ENCODE results near the gene AMN. TPM values are rescaled to one million over a fixed set of nuclear protein-coding genes. Genes with fewer than 3 reads are reported as not detected.
"Not testable (repeated sequence)": the region's sequence is repeated elsewhere in the genome, so short reads cannot be mapped to it uniquely, and the experiment has no call there.

AMN gene
- total RNA-seq, 2 donors from 2014 or later: 0.21 to 1.0 TPM

- Mint-ChIP-seq H3K36me3 (no peaks in the 10 kb centered on the region), H3K27me3 (no peaks in the 10 kb centered on the region), H3K9me3 (no peaks in the 10 kb centered on the region), H3K27ac (no peak overlapping the region), H3K4me1 (ENCODE audit: low read depth in 2 of 2) (no peaks in the 10 kb centered on the region), H3K4me3 (no peak overlapping the region)
- ATAC-seq (no peak), DNase-seq (ENCODE audit: low spot score) (no peak)
These were observed 31.4 kb upstream of the AMN start for GRCh38 chr14:102891111-102891510.

GRCh38 chr14:102891556-102891955 is 30.9 kb upstream of the AMN start:
- DNase-seq (ENCODE audit: low spot score) (no peak), ATAC-seq (no peak)
- no peaks in the 10 kb centered on the region for H3K36me3 Mint-ChIP-seq
- H3K9me3 Mint-ChIP-seq: no peaks in the 10 kb centered on the region
- H3K4me1 Mint-ChIP-seq (ENCODE audit: low read depth in 2 of 2): no peaks in the 10 kb centered on the region
- H3K4me3 Mint-ChIP-seq: no peak overlapping the region
- no peak overlapping the region for H3K27ac Mint-ChIP-seq
- no peaks in the 10 kb centered on the region for H3K27me3 Mint-ChIP-seq

GRCh38 chr14:102892651-102893050 is 29.8 kb upstream of the AMN start:
- no peak overlapping the region for H3K27ac Mint-ChIP-seq
- ATAC-seq (no peak), DNase-seq (ENCODE audit: low spot score) (no peak)
- no peaks in the 10 kb centered on the region for H3K9me3 Mint-ChIP-seq
- no peak overlapping the region for H3K4me3 Mint-ChIP-seq
- no peaks in the 10 kb centered on the region for H3K36me3 Mint-ChIP-seq
- H3K4me1 Mint-ChIP-seq (ENCODE audit: low read depth in 2 of 2): no peaks in the 10 kb centered on the region
- no peaks in the 10 kb centered on the region for H3K27me3 Mint-ChIP-seq

GRCh38 chr14:102893452-102893851 is 29.0 kb upstream of the AMN start:
- ATAC-seq (no peak), DNase-seq (ENCODE audit: low spot score) (no peak)
- Mint-ChIP-seq H3K36me3 (peaks cover 2% of the 10 kb centered on the region), H3K4me1 (ENCODE audit: low read depth in 2 of 2) (no peaks in the 10 kb centered on the region), H3K27ac (no peak overlapping the region), H3K9me3 (no peaks in the 10 kb centered on the region), H3K27me3 (no peaks in the 10 kb centered on the region), H3K4me3 (no peak overlapping the region)

GRCh38 chr14:102896735-102897134 is 25.7 kb upstream of the AMN start:
- not testable (repeated sequence) for H3K9me3 Mint-ChIP-seq; H3K4me3 Mint-ChIP-seq; ATAC-seq; DNase-seq (ENCODE audit: low spot score); H3K27ac Mint-ChIP-seq; H3K27me3 Mint-ChIP-seq; H3K36me3 Mint-ChIP-seq
- peaks cover 11 to 13% of the 10 kb centered on the region in 2 donors for H3K4me1 Mint-ChIP-seq (ENCODE audit: low read depth in 2 of 2)

GRCh38 chr14:102897299-102898027 is 25.0 kb upstream of the AMN start:
- H3K4me3 Mint-ChIP-seq: no peak overlapping the region

GRCh38 chr14:102898298-102898697 is 24.2 kb upstream of the AMN start:
- no peak for DNase-seq (ENCODE audit: low spot score)
- Mint-ChIP-seq H3K9me3 (no peaks in the 10 kb centered on the region), H3K36me3 (peaks cover 10% of the 10 kb centered on the region), H3K4me3 (no peak overlapping the region), H3K27me3 (no peaks in the 10 kb centered on the region), H3K4me1 (ENCODE audit: low read depth in 2 of 2) (peaks cover 18 to 19% of the 10 kb centered on the region in 2 donors), H3K27ac (no peak overlapping the region)
- no peak for ATAC-seq

More at GRCh38 chr14:102897299-102898027, 25.0 kb upstream of the AMN start:
- peaks cover 6% of the 10 kb centered on the region for H3K36me3 Mint-ChIP-seq
- no peak overlapping the region for H3K27ac Mint-ChIP-seq
- ATAC-seq (no peak), DNase-seq (ENCODE audit: low spot score) (no peak)
- no peaks in the 10 kb centered on the region for H3K27me3 Mint-ChIP-seq
- H3K4me1 Mint-ChIP-seq (ENCODE audit: low read depth in 2 of 2): peaks cover 13 to 14% of the 10 kb centered on the region in 2 donors
- no peaks in the 10 kb centered on the region for H3K9me3 Mint-ChIP-seq

- Mint-ChIP-seq H3K9me3 (no peaks in the 10 kb centered on the region), H3K36me3 (peaks cover 10% of the 10 kb centered on the region), H3K27ac (no peak overlapping the region), H3K4me3 (no peak overlapping the region), H3K27me3 (no peaks in the 10 kb centered on the region), H3K4me1 (ENCODE audit: low read depth in 2 of 2) (peaks cover 23 to 26% of the 10 kb centered on the region in 2 donors)
- no peak for ATAC-seq
- no peak for DNase-seq (ENCODE audit: low spot score)
These were observed 23.5 kb upstream of the AMN start for GRCh38 chr14:102898776-102899515.

GRCh38 chr14:102899516-102899900 is 23.0 kb upstream of the AMN start:
- Mint-ChIP-seq H3K27me3 (no peaks in the 10 kb centered on the region), H3K4me1 (ENCODE audit: low read depth in 2 of 2) (peaks cover 24 to 26% of the 10 kb centered on the region in 2 donors), H3K36me3 (peaks cover 10% of the 10 kb centered on the region), H3K9me3 (no peaks in the 10 kb centered on the region), H3K27ac (no peak overlapping the region), H3K4me3 (no peak overlapping the region)
- DNase-seq (ENCODE audit: low spot score) (no peak), ATAC-seq (no peak)

- Mint-ChIP-seq H3K4me1 (ENCODE audit: low read depth in 2 of 2) (peaks cover 24 to 26% of the 10 kb centered on the region in 2 donors), H3K4me3 (peak overlapping the region; percentile 25), H3K27me3 (no peaks in the 10 kb centered on the region), H3K27ac (no peak overlapping the region), H3K9me3 (no peaks in the 10 kb centered on the region), H3K36me3 (peaks cover 10% of the 10 kb centered on the region)
- ATAC-seq (peak in 1 of 2 donors; percentile 42), DNase-seq (ENCODE audit: low spot score) (no peak)
These were observed 21.6 kb upstream of the AMN start for GRCh38 chr14:102900631-102901571.

GRCh38 chr14:102901633-102902032 is 20.8 kb upstream of the AMN start:
- ATAC-seq (no peak), DNase-seq (ENCODE audit: low spot score) (no peak)
- H3K4me3 Mint-ChIP-seq: no peak overlapping the region
- no peaks in the 10 kb centered on the region for H3K27me3 Mint-ChIP-seq
- H3K27ac Mint-ChIP-seq: no peak overlapping the region
- peaks cover 10% of the 10 kb centered on the region for H3K36me3 Mint-ChIP-seq
- no peaks in the 10 kb centered on the region for H3K9me3 Mint-ChIP-seq
- peaks cover 24 to 26% of the 10 kb centered on the region in 2 donors for H3K4me1 Mint-ChIP-seq (ENCODE audit: low read depth in 2 of 2)

GRCh38 chr14:102902086-102902485 is 20.4 kb upstream of the AMN start:
- Mint-ChIP-seq H3K36me3 (peaks cover 10% of the 10 kb centered on the region), H3K27me3 (no peaks in the 10 kb centered on the region), H3K4me3 (no peak overlapping the region), H3K4me1 (ENCODE audit: low read depth in 2 of 2) (peaks cover 24 to 26% of the 10 kb centered on the region in 2 donors), H3K9me3 (no peaks in the 10 kb centered on the region), H3K27ac (no peak overlapping the region)
- ATAC-seq (no peak), DNase-seq (ENCODE audit: low spot score) (no peak)

GRCh38 chr14:102902523-102903247 is 19.8 kb upstream of the AMN start:
- no peak for ATAC-seq
- Mint-ChIP-seq H3K27me3 (no peaks in the 10 kb centered on the region), H3K4me1 (ENCODE audit: low read depth in 2 of 2) (peaks cover 24 to 26% of the 10 kb centered on the region in 2 donors), H3K27ac (no peak overlapping the region), H3K4me3 (no peak overlapping the region), H3K36me3 (peaks cover 10% of the 10 kb centered on the region), H3K9me3 (no peaks in the 10 kb centered on the region)
- no peak for DNase-seq (ENCODE audit: low spot score)

Data from natural killer cell treated with Interleukin-12 subunit alpha and Interleukin-12 subunit beta and Interleukin-15 and Interleukin-18, amount 100 ng/mL, for 72 hours (primary cell).